Esophagus muscularis mucosa (tissue), 4 donors: Measurements from ENCODE around the gene SRGAP3. TPM values are rescaled to one million over a fixed set of nuclear protein-coding genes. Genes with fewer than 3 reads are reported as not detected.

Experiments used
- DNase-seq: peaks from one replicate; pipeline ENCODE4 v3.0.0-alpha.2; 2017; ENCODE audit errors: extremely low spot score
- H3K27ac ChIP-seq, 4 donors: fragments of 200-600 bp; sonication (generic); replicated peaks in 1 of 4; 1 replicate in 3 of 4; 2 replicates in 1 of 4; pipeline ENCODE4 v1.5.1; 2016 to 2019; ENCODE audit warnings: mild to moderate bottlenecking in 1 of 4
- H3K27me3 ChIP-seq, 4 donors: fragments of 200-600 bp; sonication (generic); one replicate each; pipeline versions ENCODE4 v1.5.1 to v1.6.0; 2016 to 2019
- H3K36me3 ChIP-seq, 4 donors: fragments of 200-600 bp; sonication (generic); one replicate each; pipeline ENCODE4 v1.5.1; 2016 to 2019
- H3K4me1 ChIP-seq, 4 donors: fragments of 200-600 bp; sonication (generic); one replicate each; pipeline ENCODE4 v1.5.1; 2016 to 2019
- H3K4me3 ChIP-seq, 4 donors: fragments of 200-600 bp; sonication (generic); 1 replicate in 2 of 4; 2 replicates in 2 of 4; pipeline ENCODE4 v1.5.1; 2016 to 2019; ENCODE audit warnings: mild to moderate bottlenecking in 4 of 4, moderate library complexity in 1 of 4
- H3K9me3 ChIP-seq, 4 donors: fragments of 200-600 bp; sonication (generic); 1 replicate in 3 of 4; 2 replicates in 1 of 4; pipeline ENCODE4 v1.5.1; 2016 to 2019
- CTCF ChIP-seq, 3 experiments: fragments of 200-600 bp in 2 of 3; fragments of 450-650 bp in 1 of 3; sonication (generic) in 2 of 3; IDR thresholded peaks; one replicate each; pipeline ENCODE4 v1.5.1; 2017 to 2019; ENCODE audit warnings: antibody characterized with exemption in 3 of 3, mild to moderate bottlenecking in 2 of 3, moderate library complexity in 1 of 3
- EP300 ChIP-seq: sonication (generic); formaldehyde crosslinking; IDR thresholded peaks from one replicate; pipeline ENCODE4 v1.6.1; 2017; ENCODE audit warnings: antibody characterized with exemption
- POLR2A ChIP-seq: fragments of 450-650 bp; IDR thresholded peaks from one replicate; pipeline ENCODE4 v1.6.1; 2017; ENCODE audit warnings: antibody characterized with exemption, moderate library complexity, mild to moderate bottlenecking, low read depth
- POLR2AphosphoS5 ChIP-seq, 2 donors: sonication (generic); formaldehyde crosslinking; IDR thresholded peaks; one replicate each; pipeline ENCODE4 v1.6.1; 2017; ENCODE audit warnings: antibody characterized with exemption in 2 of 2
- WGBS: methylation state at CpG from one replicate; pipeline ENCODE4 v1.1.5; 2018; 5-methylcytosine and 5-hydroxymethylcytosine counted together
- intact Hi-C: fragments of 100-400 bp; cut with DNase I; formaldehyde crosslinking; loops from one replicate; pipeline ENCODE4 v1.15.1; 2023
- total RNA-seq, 4 donors: library from RNA; depleted of rRNA; stranded (reverse); fragments of >200 nt; gene quantifications; one replicate each; pipeline versions ENCODE4 v1.1.0 to v1.2.1, GENCODE V29; 2016

The SRGAP3 gene
- total RNA-seq, 4 donors from 2014 or later, result 2.4 to 8.6 (median 3.1) TPM

GRCh38 chr3:8970971-8971589 is 278.4 kb downstream of the SRGAP3 start:
- H3K27me3 ChIP-seq, result peaks cover 0 to 28% (median 0%) of the 10 kb centered on the region in 4 donors
- H3K36me3 ChIP-seq, result no peaks in the 10 kb centered on the region
- DNase-seq, result peak; percentile 92
- no peaks in the 10 kb centered on the region for H3K9me3 ChIP-seq
- 0% methylated on average over 7 of the region's 7 CpGs for WGBS
- TF ChIP-seq EP300, result no peak
- no peak for TF ChIP-seq POLR2A
- TF ChIP-seq CTCF (IDR thresholded peaks at IDR 0.05), result peak; percentile 96 to 99 (median 98)
- TF ChIP-seq POLR2AphosphoS5 (IDR thresholded peaks at IDR 0.05), result peak in 1 of 2 donors; percentile 8
- H3K4me3 ChIP-seq, result no peak overlapping the region
- no peak overlapping the region for H3K27ac ChIP-seq
- no peaks in the 10 kb centered on the region for H3K4me1 ChIP-seq
- intact Hi-C loops, result loop anchor here (1.0 to 5.0 kb wide), 2 partner anchors 96 to 333 kb away; no protein-coding TSS in a partner anchor

- DNase-seq, result peak; percentile 77
These were observed 280.2 kb downstream of the SRGAP3 start for GRCh38 chr3:8969241-8969640.

GRCh38 chr3:8968375-8968882 is 281.0 kb downstream of the SRGAP3 start:
- peak; percentile 91 for DNase-seq
- Histone ChIP-seq H3K9me3 (no peaks in the 10 kb centered on the region), H3K27me3 (peaks cover 0 to 16% (median 0%) of the 10 kb centered on the region in 4 donors), H3K4me3 (no peak overlapping the region), H3K27ac (no peak overlapping the region), H3K4me1 (peaks cover 0 to 6% (median 6%) of the 10 kb centered on the region in 4 donors), H3K36me3 (no peaks in the 10 kb centered on the region)
- intact Hi-C loops, result no loop called here
- 82% methylated on average over 5 of the region's 5 CpGs for WGBS
- TF ChIP-seq POLR2AphosphoS5 (IDR thresholded peaks at IDR 0.05), result no peak
- no peak for TF ChIP-seq CTCF (IDR thresholded peaks at IDR 0.05)
- TF ChIP-seq EP300, result no peak
- no peak for TF ChIP-seq POLR2A

More at GRCh38 chr3:8969241-8969640, 280.2 kb downstream of the SRGAP3 start:
- Histone ChIP-seq H3K36me3 (no peaks in the 10 kb centered on the region), H3K27me3 (peaks cover 0 to 16% (median 0%) of the 10 kb centered on the region in 4 donors), H3K27ac (no peak overlapping the region), H3K4me3 (no peak overlapping the region), H3K4me1 (no peaks in the 10 kb centered on the region), H3K9me3 (no peaks in the 10 kb centered on the region)
- intact Hi-C loops, result no loop called here
- TF ChIP-seq EP300, result no peak
- TF ChIP-seq POLR2AphosphoS5 (IDR thresholded peaks at IDR 0.05), result no peak
- no peak for TF ChIP-seq POLR2A
- TF ChIP-seq CTCF (IDR thresholded peaks at IDR 0.05), result no peak
- 73% methylated on average over 4 of the region's 4 CpGs for WGBS

GRCh38 chr3:8967553-8967952 is 281.9 kb downstream of the SRGAP3 start:
- no peaks in the 10 kb centered on the region for H3K9me3 ChIP-seq
- H3K27me3 ChIP-seq, result peaks cover 0 to 16% (median 0%) of the 10 kb centered on the region in 4 donors
- H3K4me3 ChIP-seq, result no peak overlapping the region
- TF ChIP-seq POLR2A, result no peak
- TF ChIP-seq CTCF (IDR thresholded peaks at IDR 0.05), result no peak
- TF ChIP-seq POLR2AphosphoS5 (IDR thresholded peaks at IDR 0.05), result no peak
- no peak for TF ChIP-seq EP300
- peaks cover 3 to 11% (median 10%) of the 10 kb centered on the region in 4 donors for H3K4me1 ChIP-seq
- no peaks in the 10 kb centered on the region for H3K36me3 ChIP-seq
- 77% methylated on average over 5 of the region's 5 CpGs for WGBS
- H3K27ac ChIP-seq, result no peak overlapping the region
- intact Hi-C loops, result no loop called here
- DNase-seq, result peak; percentile 53
